Nephron (organoid): ENCODE results near the gene CCL15.
A peak's percentile ranks its signal among the peaks of the same experiment; 100 is the strongest.

Source experiments
- H3K27ac Mint-ChIP-seq, 3 experiments: 2 replicates each; pipeline ENCODE4 v1.8.0; 2020; ENCODE audit warnings: mixed read lengths in 3 of 3, mild to moderate bottlenecking in 2 of 3, moderate library complexity in 1 of 3
- H3K27me3 Mint-ChIP-seq: 2 replicates; pipeline ENCODE4 v1.8.0; 2021; ENCODE audit warnings: low read depth, mild to moderate bottlenecking, moderate library complexity, mixed read lengths
- H3K36me3 Mint-ChIP-seq: 2 replicates; pipeline ENCODE4 v1.8.0; 2020; ENCODE audit warnings: low read depth, mixed read lengths
- H3K4me1 Mint-ChIP-seq: 2 replicates; pipeline ENCODE4 v1.8.0; 2020; ENCODE audit warnings: mixed read lengths
- H3K4me3 Mint-ChIP-seq, 3 experiments: 2 replicates each; pipeline ENCODE4 v1.8.0; 2020; ENCODE audit warnings: mild to moderate bottlenecking in 3 of 3, mixed read lengths in 3 of 3, moderate library complexity in 2 of 3
- H3K9me3 Mint-ChIP-seq: 2 replicates; pipeline ENCODE4 v1.8.0; 2020; ENCODE audit warnings: mixed read lengths
- CTCF ChIP-seq, 3 experiments: fragments of 200-600 bp; sonication (generic); IDR thresholded peaks; one replicate each; pipeline ENCODE4 v1.5.0; 2021; ENCODE audit warnings: antibody characterized with exemption in 3 of 3; ENCODE audit not compliant: unreplicated experiment in 3 of 3

The CCL15 gene

DNA sequence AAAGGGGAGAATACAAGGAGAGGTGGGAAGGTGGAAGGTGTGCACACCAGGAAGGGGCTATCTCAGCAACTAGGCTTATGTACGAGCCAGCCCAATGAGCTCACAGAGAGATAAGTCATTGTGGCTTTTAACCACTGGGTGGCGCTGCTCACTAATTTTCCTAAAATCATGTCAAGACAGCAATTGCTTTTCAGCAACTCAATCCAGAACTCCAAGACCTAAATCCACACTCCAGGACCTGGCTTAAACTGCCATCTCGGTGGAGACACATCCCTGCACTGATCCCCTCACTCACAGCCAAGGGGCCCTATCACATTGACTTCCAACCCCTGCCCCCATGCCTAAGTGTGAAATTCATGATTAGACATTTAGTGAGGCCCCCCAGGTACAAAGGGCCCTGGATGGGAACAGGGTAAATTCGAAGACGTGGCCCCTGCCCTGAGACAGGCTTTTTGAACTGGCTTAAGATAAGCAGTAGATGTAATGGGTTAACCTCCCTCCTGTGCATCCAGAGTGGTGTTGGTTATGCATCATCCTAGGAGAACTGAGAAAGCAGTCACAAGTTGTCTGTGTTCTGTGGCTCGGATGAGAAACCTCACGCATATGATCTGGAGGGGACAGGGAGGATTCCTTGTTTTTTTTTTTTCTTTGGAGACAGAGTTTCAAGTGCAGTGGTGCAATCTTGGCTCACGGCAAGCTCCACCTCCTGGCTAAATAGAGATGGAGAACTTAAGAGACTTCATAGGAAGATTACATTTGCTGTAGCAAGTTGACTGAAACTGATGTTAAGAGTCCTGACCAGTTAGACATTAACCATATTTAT, 31.6 kb downstream of the CCL15 start:
- H3K27me3 Mint-ChIP-seq: peaks cover 8% of the 10 kb centered on the region
- H3K9me3 Mint-ChIP-seq: no peaks in the 10 kb centered on the region
- TF ChIP-seq CTCF (IDR thresholded peaks at IDR 0.05; ENCODE audit: unreplicated experiment in 3 of 3): peak; percentile 78 to 85 (median 79)
- peaks cover 13% of the 10 kb centered on the region for H3K4me1 Mint-ChIP-seq
- H3K4me3 Mint-ChIP-seq: no peak overlapping the region
- peak overlapping the region; percentile 56 to 84 (median 67) for H3K27ac Mint-ChIP-seq
- no peaks in the 10 kb centered on the region for H3K36me3 Mint-ChIP-seq

DNA sequence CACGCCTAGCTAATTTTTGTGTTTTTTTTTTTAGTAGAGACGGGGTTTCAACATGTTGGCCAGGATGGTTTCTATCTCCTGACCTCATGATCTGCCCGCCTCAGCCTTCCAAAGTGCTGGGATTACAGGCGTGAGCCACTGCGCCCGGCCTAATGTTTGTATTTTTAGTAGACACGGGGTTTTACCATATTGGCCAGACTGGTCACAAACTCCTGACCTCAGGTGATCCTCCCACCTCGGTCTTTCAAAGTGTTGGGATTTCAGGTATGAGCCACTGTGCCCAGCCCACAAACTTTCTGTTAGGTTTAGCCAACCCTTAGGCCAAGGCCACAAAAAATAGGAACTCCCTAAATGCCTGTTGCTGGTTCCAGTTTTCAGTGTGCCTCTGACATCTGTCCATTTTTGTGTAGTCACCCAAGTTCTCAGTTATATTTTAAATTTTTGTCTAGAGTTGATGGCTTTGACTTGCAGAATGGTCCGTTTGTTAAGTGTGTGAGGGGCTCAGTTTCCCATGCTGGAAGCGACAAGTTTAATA, 32.8 kb downstream of the CCL15 start:
- no peak for TF ChIP-seq CTCF (IDR thresholded peaks at IDR 0.05; ENCODE audit: unreplicated experiment in 3 of 3)
- H3K27ac Mint-ChIP-seq: no peak overlapping the region
- H3K4me1 Mint-ChIP-seq: peaks cover 13% of the 10 kb centered on the region
- H3K9me3 Mint-ChIP-seq: no peaks in the 10 kb centered on the region
- H3K4me3 Mint-ChIP-seq: no peak overlapping the region
- H3K27me3 Mint-ChIP-seq: peaks cover 8% of the 10 kb centered on the region
- no peaks in the 10 kb centered on the region for H3K36me3 Mint-ChIP-seq

- H3K4me3 Mint-ChIP-seq: no peak overlapping the region
- H3K9me3 Mint-ChIP-seq: no peaks in the 10 kb centered on the region
- H3K27me3 Mint-ChIP-seq: no peaks in the 10 kb centered on the region
- H3K36me3 Mint-ChIP-seq: no peaks in the 10 kb centered on the region
- no peak overlapping the region for H3K27ac Mint-ChIP-seq
- H3K4me1 Mint-ChIP-seq: peaks cover 10% of the 10 kb centered on the region
- no peak for TF ChIP-seq CTCF (IDR thresholded peaks at IDR 0.05; ENCODE audit: unreplicated experiment in 3 of 3)
These were observed 36.1 kb downstream of the CCL15 start for GRCh38 chr17:35965272-35965671.

DNA sequence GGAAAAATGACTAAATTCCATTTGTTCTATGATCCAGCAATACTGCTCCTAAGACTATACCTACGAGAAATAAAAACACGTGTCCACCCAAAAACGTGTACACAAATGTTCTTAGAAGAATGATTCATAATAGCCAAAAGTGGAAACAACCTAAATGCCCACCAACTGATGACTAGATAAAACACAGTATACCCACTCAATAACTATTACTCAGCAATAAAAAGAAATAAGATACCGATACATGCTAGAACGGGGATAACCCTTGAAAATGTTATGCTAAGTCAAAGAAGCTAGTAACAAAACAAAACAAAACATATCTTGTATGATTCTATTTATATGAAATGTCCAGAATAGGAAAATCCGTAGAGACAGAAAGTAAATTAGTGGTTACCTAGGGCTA, 37.7 kb downstream of the CCL15 start:
- Mint-ChIP-seq H3K36me3 (no peaks in the 10 kb centered on the region), H3K27me3 (no peaks in the 10 kb centered on the region), H3K27ac (no peak overlapping the region), H3K4me1 (no peaks in the 10 kb centered on the region), H3K9me3 (no peaks in the 10 kb centered on the region), H3K4me3 (no peak overlapping the region)
- TF ChIP-seq CTCF (IDR thresholded peaks at IDR 0.05; ENCODE audit: unreplicated experiment in 3 of 3): no peak

- no peaks in the 10 kb centered on the region for H3K4me1 Mint-ChIP-seq
- H3K9me3 Mint-ChIP-seq: no peaks in the 10 kb centered on the region
- no peaks in the 10 kb centered on the region for H3K36me3 Mint-ChIP-seq
- no peak overlapping the region for H3K27ac Mint-ChIP-seq
- no peak for TF ChIP-seq CTCF (IDR thresholded peaks at IDR 0.05; ENCODE audit: unreplicated experiment in 3 of 3)
- no peak overlapping the region for H3K4me3 Mint-ChIP-seq
- peaks cover 1% of the 10 kb centered on the region for H3K27me3 Mint-ChIP-seq
These were observed 47.6 kb downstream of the CCL15 start for GRCh38 chr17:35953720-35954119.

DNA sequence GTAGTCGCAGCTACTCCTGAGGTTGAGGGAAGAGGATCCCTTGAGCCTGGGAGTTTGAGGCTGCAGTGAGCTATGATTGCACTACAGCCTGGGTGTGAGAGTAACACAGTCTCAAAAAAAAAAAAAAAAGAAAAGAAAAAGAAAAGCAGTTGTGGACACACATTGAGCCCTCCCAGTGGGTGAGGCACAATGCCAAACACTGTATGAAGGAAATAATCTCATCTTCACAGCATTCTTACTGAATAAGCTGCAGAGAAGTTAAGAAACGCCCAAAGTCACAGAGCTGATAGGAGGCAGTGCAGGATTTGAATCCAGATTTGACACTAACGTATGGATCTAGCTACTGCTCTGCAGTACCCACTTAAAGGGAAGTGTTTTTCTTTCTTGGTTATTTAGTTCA, 52.0 kb downstream of the CCL15 start:
- H3K27me3 Mint-ChIP-seq: peaks cover 5% of the 10 kb centered on the region
- H3K4me3 Mint-ChIP-seq: no peak overlapping the region
- no peaks in the 10 kb centered on the region for H3K9me3 Mint-ChIP-seq
- no peaks in the 10 kb centered on the region for H3K36me3 Mint-ChIP-seq
- TF ChIP-seq CTCF (IDR thresholded peaks at IDR 0.05; ENCODE audit: unreplicated experiment in 3 of 3): no peak
- H3K4me1 Mint-ChIP-seq: no peaks in the 10 kb centered on the region
- no peak overlapping the region for H3K27ac Mint-ChIP-seq
